Measurements from ENCODE around the gene GRIP1. TPM values are rescaled to one million over a fixed set of nuclear protein-coding genes. Genes with fewer than 3 reads are reported as not detected.

The GRIP1 gene
- total RNA-seq, 2 experiments from 2014 or later, result 5.4 TPM

GRCh38 chr12:66456612-66457011 is 222.3 kb downstream of the GRIP1 start:
- TF ChIP-seq CTCF (IDR thresholded peaks at IDR 0.05), result no peak
- ATAC-seq (ENCODE audit: poor library complexity), result no peak
- ChIA-PET POLR2A (interaction anchor here (0.6 kb wide), 1 partner anchor 526 kb away, joined by 4 read pairs; no protein-coding TSS in a partner anchor), CTCF (no interaction called here)
- no peaks in the 10 kb centered on the region for H3K36me3 ChIP-seq (ENCODE audit: insufficient read depth, low read length)
- Mint-ChIP-seq H3K4me1 (ENCODE audit: low read depth) (no peaks in the 10 kb centered on the region), H3K9me3 (no peaks in the 10 kb centered on the region), H3K27me3 (no peaks in the 10 kb centered on the region), H3K36me3 (ENCODE audit: low read depth) (no peaks in the 10 kb centered on the region), H3K27ac (no peak overlapping the region), H3K4me3 (no peak overlapping the region)
- H3K4me3 ChIP-seq (ENCODE audit: low read length), result no peak overlapping the region
- H3K4me1 ChIP-seq (ENCODE audit: insufficient read depth, low read length), result no peaks in the 10 kb centered on the region
- intact Hi-C loops (cut with DNase I, micrococcal nuclease), result no loop called here
- H3K27me3 ChIP-seq (ENCODE audit: control insufficient read depth in 1 of 2, insufficient read depth in 2 of 2, low read length in 2 of 2), result no peaks in the 10 kb centered on the region
- H3K9me3 ChIP-seq (ENCODE audit: control insufficient read depth in 1 of 2, insufficient read depth in 1 of 2, low read length in 2 of 2), result no peaks in the 10 kb centered on the region
- no peak overlapping the region for H3K27ac ChIP-seq (ENCODE audit: low read depth in 1 of 2, low read length in 2 of 2)
- no peak for DNase-seq

- no peak for TF ChIP-seq CTCF (IDR thresholded peaks at IDR 0.05)
- Mint-ChIP-seq H3K4me1 (ENCODE audit: low read depth) (no peaks in the 10 kb centered on the region), H3K27ac (no peak overlapping the region), H3K9me3 (no peaks in the 10 kb centered on the region), H3K36me3 (ENCODE audit: low read depth) (no peaks in the 10 kb centered on the region), H3K27me3 (no peaks in the 10 kb centered on the region), H3K4me3 (no peak overlapping the region)
- POLR2A ChIA-PET, result no interaction called here
- no peaks in the 10 kb centered on the region for H3K4me1 ChIP-seq (ENCODE audit: insufficient read depth, low read length)
- no peaks in the 10 kb centered on the region for H3K36me3 ChIP-seq (ENCODE audit: insufficient read depth, low read length)
- no peak overlapping the region for H3K4me3 ChIP-seq (ENCODE audit: low read length)
- H3K9me3 ChIP-seq (ENCODE audit: control insufficient read depth in 1 of 2, insufficient read depth in 1 of 2, low read length in 2 of 2), result peaks cover 0 to 3% of the 10 kb centered on the region in 2 experiments
- intact Hi-C loops (cut with DNase I, micrococcal nuclease), result no loop called here
- ATAC-seq (ENCODE audit: poor library complexity), result no peak
- peaks cover 0 to 3% of the 10 kb centered on the region in 2 experiments for H3K27me3 ChIP-seq (ENCODE audit: control insufficient read depth in 1 of 2, insufficient read depth in 2 of 2, low read length in 2 of 2)
- CTCF ChIA-PET, result interaction anchor here (1.7 kb wide), 1 partner anchor 11 kb away, joined by 3 read pairs; no protein-coding TSS in a partner anchor
- no peak overlapping the region for H3K27ac ChIP-seq (ENCODE audit: low read depth in 1 of 2, low read length in 2 of 2)
- no peak for DNase-seq
These were observed 225.0 kb downstream of the GRIP1 start for GRCh38 chr12:66453844-66454243.

- TF ChIP-seq CTCF (IDR thresholded peaks at IDR 0.05), result no peak
- Mint-ChIP-seq H3K9me3 (no peaks in the 10 kb centered on the region), H3K4me3 (no peak overlapping the region), H3K27ac (no peak overlapping the region), H3K36me3 (ENCODE audit: low read depth) (no peaks in the 10 kb centered on the region), H3K27me3 (no peaks in the 10 kb centered on the region), H3K4me1 (ENCODE audit: low read depth) (no peaks in the 10 kb centered on the region)
- intact Hi-C loops (cut with DNase I, micrococcal nuclease), result no loop called here
- ChIA-PET CTCF (interaction anchor here (1.7 kb wide), 1 partner anchor 10 kb away, joined by 3 read pairs; no protein-coding TSS in a partner anchor), POLR2A (no interaction called here)
- DNase-seq, result no peak
- ATAC-seq (ENCODE audit: poor library complexity), result no peak
- peaks cover 0 to 3% of the 10 kb centered on the region in 2 experiments for H3K27me3 ChIP-seq (ENCODE audit: control insufficient read depth in 1 of 2, insufficient read depth in 2 of 2, low read length in 2 of 2)
- no peaks in the 10 kb centered on the region for H3K36me3 ChIP-seq (ENCODE audit: insufficient read depth, low read length)
- no peak overlapping the region for H3K4me3 ChIP-seq (ENCODE audit: low read length)
- H3K4me1 ChIP-seq (ENCODE audit: insufficient read depth, low read length), result no peaks in the 10 kb centered on the region
- H3K27ac ChIP-seq (ENCODE audit: low read depth in 1 of 2, low read length in 2 of 2), result no peak overlapping the region
- H3K9me3 ChIP-seq (ENCODE audit: control insufficient read depth in 1 of 2, insufficient read depth in 1 of 2, low read length in 2 of 2), result peaks cover 0 to 3% of the 10 kb centered on the region in 2 experiments
These were observed 225.8 kb downstream of the GRIP1 start for GRCh38 chr12:66453120-66453519.

Data from CD4-positive, alpha-beta T cell (primary cell).